RWPE2 (cell line): ENCODE measurements around the gene PRICKLE4.

Experiments used
- ATAC-seq: fragments of 200-7000 bp; cut with Tn5 transposase; 3 replicates; pipeline ENCODE4 v1.9.1; 2021; ENCODE audit warnings: low read depth
- DNase-seq: peaks from one replicate; pipeline ENCODE4 v3.0.0-alpha.2; 2020; ENCODE audit warnings: low spot score
- H3K27ac ChIP-seq: fragments of 450-650 bp; 2 replicates; pipeline ENCODE4 v1.5.1; 2017; ENCODE audit warnings: mild to moderate bottlenecking; ENCODE audit not compliant: poor library complexity, severe bottlenecking
- H3K27me3 ChIP-seq: fragments of 250-450 bp; sonication (Bioruptor Pico); 2 replicates; pipeline ENCODE4 v1.5.1; 2021; ENCODE audit warnings: mild to moderate bottlenecking, moderate library complexity; ENCODE audit not compliant: insufficient read depth, poor library complexity, severe bottlenecking
- H3K36me3 ChIP-seq: fragments of 250-450 bp; sonication (Bioruptor Pico); 2 replicates; pipeline ENCODE4 v1.5.1; 2020; ENCODE audit warnings: low read depth, mild to moderate bottlenecking, moderate library complexity
- H3K4me1 ChIP-seq: fragments of 250-450 bp; sonication (Bioruptor Pico); 2 replicates; pipeline ENCODE4 v1.5.1; 2021; ENCODE audit warnings: mild to moderate bottlenecking, moderate library complexity; ENCODE audit not compliant: insufficient read depth, poor library complexity, severe bottlenecking
- H3K4me3 ChIP-seq: fragments of 250-450 bp; sonication (Bioruptor Pico); 2 replicates; pipeline ENCODE4 v1.5.1; 2021; ENCODE audit warnings: mild to moderate bottlenecking, moderate library complexity; ENCODE audit not compliant: severe bottlenecking
- H3K9me3 ChIP-seq: fragments of 250-450 bp; sonication (Bioruptor Pico); 2 replicates; pipeline ENCODE4 v1.5.1; 2021; ENCODE audit warnings: mild to moderate bottlenecking, moderate library complexity; ENCODE audit not compliant: severe bottlenecking
- CTCF ChIP-seq: fragments of 450-650 bp; IDR thresholded peaks from one replicate; pipeline ENCODE4 v1.5.1; 2017; ENCODE audit warnings: mild to moderate bottlenecking, moderate library complexity; ENCODE audit not compliant: poor library complexity, severe bottlenecking

The PRICKLE4 gene

GRCh38 chr6:41785254-41785653 is 4.7 kb downstream of the PRICKLE4 start:
- Histone ChIP-seq H3K4me3 (no peak overlapping the region), H3K27me3 (no peaks in the 10 kb centered on the region), H3K36me3 (peaks cover 18% of the 10 kb centered on the region), H3K9me3 (no peaks in the 10 kb centered on the region), H3K27ac (no peak overlapping the region), H3K4me1 (peaks cover 14% of the 10 kb centered on the region)
- no peak for ATAC-seq
- no peak for TF ChIP-seq CTCF
- no peak for DNase-seq

GRCh38 chr6:41785689-41786450 is 5.3 kb downstream of the PRICKLE4 start:
- DNase-seq, result no peak
- TF ChIP-seq CTCF, result no peak
- H3K4me1 ChIP-seq, result peaks cover 14% of the 10 kb centered on the region
- no peaks in the 10 kb centered on the region for H3K27me3 ChIP-seq
- H3K27ac ChIP-seq, result peak overlapping the region; percentile 69
- peaks cover 24% of the 10 kb centered on the region for H3K36me3 ChIP-seq
- no peaks in the 10 kb centered on the region for H3K9me3 ChIP-seq
- peak; percentile 15 for ATAC-seq
- peak overlapping the region; percentile 90 for H3K4me3 ChIP-seq

GRCh38 chr6:41786451-41787218 is 6.1 kb downstream of the PRICKLE4 start:
- DNase-seq (no peak), ATAC-seq (peak; percentile 83)
- H3K4me3 ChIP-seq, result peak overlapping the region; percentile 90
- peak; percentile 84 for TF ChIP-seq CTCF
- H3K27me3 ChIP-seq, result no peaks in the 10 kb centered on the region
- H3K36me3 ChIP-seq, result peaks cover 31% of the 10 kb centered on the region
- H3K4me1 ChIP-seq, result peaks cover 9% of the 10 kb centered on the region
- H3K27ac ChIP-seq, result peak overlapping the region; percentile 69
- no peaks in the 10 kb centered on the region for H3K9me3 ChIP-seq

- peak within 1 kb of the TSS; percentile 69 for H3K27ac ChIP-seq
- H3K4me1 ChIP-seq, result peaks cover 8% of the 10 kb centered on the region
- H3K36me3 ChIP-seq, result peaks cover 39% of the 10 kb centered on the region
- DNase-seq (peak; percentile 91), ATAC-seq (peak; percentile 78)
- no peaks in the 10 kb centered on the region for H3K9me3 ChIP-seq
- TF ChIP-seq CTCF, result peak; percentile 81
- no peaks in the 10 kb centered on the region for H3K27me3 ChIP-seq
- peak within 1 kb of the TSS; percentile 90 for H3K4me3 ChIP-seq
These were observed 6.8 kb downstream of the PRICKLE4 start, which contains the start of gene TOMM6 for GRCh38 chr6:41787219-41787917. TOMM6 (plus strand) TSS chr6:41787694; CDS start chr6:41787698, 4 bp downstream.
